Stomach (tissue), 4 donors: ENCODE measurements around the gene GZMM.

ENCODE experiments used
- CTCF ChIP-seq, 7 experiments: fragments of 450-650 bp in 4 of 7; fragments of 200-600 bp in 3 of 7; sonication (generic) in 3 of 7; IDR thresholded peaks; one replicate each; pipeline ENCODE4 v1.5.1; 2016 to 2019; ENCODE audit warnings: antibody characterized with exemption in 7 of 7, control low read depth in 2 of 7, mild to moderate bottlenecking in 1 of 7
- EP300 ChIP-seq: sonication (generic); formaldehyde crosslinking; IDR thresholded peaks from one replicate; pipeline ENCODE4 v1.6.1; 2017; ENCODE audit warnings: antibody characterized with exemption
- POLR2A ChIP-seq, 4 donors: fragments of 450-650 bp; IDR thresholded peaks; one replicate each; pipeline ENCODE4 v1.6.1; 2016; ENCODE audit warnings: antibody characterized with exemption in 4 of 4, control low read depth in 2 of 4, mild to moderate bottlenecking in 1 of 4, moderate library complexity in 1 of 4

GRCh38 chr19:522726-523125 is 21.1 kb upstream of the GZMM start:
- TF ChIP-seq POLR2A (IDR thresholded peaks at IDR 0.05) (no peak), CTCF (IDR thresholded peaks at IDR 0.05) (no peak), EP300 (no peak)
